Measurements from ENCODE around the gene ANGPTL7.

ANGPTL7 gene

DNA sequence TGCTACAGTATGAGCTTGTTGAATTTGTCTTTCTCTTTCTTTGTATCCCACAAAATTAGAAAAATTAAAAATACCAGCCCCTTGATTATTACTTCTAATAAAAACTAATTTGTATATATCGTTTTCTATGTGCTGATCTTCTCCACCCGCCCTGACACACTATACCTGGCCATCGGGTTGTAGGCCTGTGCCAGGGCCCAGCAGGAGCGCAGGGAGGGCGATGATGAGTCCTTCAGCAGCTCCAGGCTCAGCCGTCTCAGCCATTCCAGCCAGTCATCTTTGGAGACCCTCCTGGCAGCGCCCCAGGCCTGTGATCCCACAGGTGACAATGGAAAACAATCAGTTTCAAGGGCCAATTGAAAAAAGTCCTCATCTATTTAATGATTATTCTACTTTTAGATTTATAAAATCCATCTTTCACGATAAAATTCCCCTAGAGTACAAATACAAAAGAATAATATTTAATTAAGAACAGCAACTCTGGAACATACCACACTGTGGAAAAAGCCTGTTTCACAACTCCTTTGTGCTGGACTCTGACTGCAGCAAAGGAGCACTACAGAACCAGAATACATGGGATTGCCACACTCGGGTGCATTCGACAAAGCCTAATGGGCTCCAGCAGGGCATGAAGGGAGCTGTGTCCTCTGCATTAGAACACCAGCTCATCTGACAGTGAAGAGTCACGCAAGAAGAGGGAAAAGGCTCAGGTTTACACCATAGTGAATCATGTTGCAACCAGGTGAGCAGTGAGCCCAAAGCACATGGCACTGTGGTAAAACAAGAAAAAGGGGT is 15.4 kb downstream of the ANGPTL7 start:
- no peak for DNase-seq

- DNase-seq = no peak
These were observed 18.9 kb downstream of the ANGPTL7 start for GRCh38 chr1:11207898-11208611.

DNA sequence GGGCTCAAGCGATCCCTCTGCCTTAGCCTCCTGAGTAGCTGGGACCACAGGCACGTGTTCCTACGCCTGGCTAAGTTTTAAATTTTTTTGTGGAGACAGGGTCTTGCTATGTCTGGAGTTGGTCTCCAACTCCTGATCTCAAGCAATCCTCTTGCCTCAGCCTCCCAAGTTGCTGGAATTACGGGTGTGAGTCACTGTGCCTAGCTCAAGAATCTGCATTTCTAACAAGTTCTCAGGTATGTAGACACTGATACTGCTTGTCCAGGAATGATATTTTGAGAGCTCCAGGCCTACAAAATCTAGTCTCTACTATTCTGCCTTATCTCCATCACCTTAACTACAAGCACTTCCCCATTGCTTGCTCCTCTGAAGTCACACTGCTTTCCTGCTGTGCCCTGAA is 22.3 kb downstream of the ANGPTL7 start:
- DNase-seq = no peak

DNA sequence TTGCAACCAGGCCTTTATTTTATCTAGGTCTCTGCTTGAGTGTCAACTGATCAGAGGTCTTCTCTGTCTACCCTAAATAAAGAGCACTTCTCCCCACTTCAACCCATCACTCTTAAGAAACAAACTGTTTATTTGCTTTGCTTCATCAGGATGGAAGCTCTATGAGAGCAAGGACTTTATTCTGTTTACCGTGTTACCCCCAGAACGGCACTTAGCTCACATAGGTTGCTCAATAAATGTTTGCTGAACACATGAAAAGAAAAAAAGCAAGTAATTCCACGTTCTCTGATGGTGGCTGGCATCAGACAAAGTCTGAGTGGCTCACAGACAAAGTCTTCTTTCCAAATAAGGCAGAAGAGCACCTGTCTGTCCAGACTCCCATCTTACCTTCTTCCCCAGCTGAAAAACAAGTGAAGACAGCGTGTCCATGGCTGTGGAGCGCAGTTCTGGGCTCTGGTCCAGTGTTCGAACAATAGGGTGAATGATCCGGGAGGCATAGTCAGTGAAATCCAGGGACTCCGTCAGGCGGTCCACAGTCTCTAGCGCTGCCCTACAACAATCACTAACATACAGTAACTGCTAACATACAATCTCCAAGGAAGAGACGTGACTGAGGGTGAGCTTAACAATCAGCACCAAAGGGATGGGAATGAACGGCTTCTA is 22.9 kb downstream of the ANGPTL7 start:
- no peak for DNase-seq

GRCh38 chr1:11214698-11215380 is 25.7 kb downstream of the ANGPTL7 start:
- DNase-seq = no peak

DNA sequence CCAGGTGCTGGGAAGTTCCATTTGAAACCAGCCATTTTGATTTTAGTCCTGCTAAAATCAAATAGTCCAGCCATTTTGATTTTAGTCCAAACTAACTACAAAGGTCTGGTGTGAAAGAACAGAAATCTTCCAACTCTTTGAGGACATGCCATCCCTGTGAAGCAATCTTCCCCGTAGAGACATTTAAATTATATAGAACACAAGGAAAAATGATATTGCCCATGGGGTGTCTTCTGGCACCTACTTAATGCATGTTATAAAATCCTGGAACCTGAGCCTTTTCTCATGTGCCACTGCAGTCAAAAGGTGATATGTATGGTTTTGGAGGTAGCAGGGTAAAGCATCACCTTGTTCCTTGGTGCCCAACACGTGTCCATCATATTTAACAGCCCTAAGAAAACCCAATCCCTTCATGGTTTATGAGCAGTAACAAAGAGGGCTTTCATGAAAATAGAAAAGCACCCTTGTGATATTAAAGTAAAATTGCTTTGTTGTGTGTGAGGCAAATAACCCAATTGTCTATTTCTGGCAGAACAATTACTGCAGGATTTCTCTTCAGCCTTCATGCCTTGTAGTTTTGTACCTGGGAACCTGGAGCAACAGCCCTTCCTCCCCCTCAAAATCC is 26.3 kb downstream of the ANGPTL7 start:
- no peak for DNase-seq

DNA sequence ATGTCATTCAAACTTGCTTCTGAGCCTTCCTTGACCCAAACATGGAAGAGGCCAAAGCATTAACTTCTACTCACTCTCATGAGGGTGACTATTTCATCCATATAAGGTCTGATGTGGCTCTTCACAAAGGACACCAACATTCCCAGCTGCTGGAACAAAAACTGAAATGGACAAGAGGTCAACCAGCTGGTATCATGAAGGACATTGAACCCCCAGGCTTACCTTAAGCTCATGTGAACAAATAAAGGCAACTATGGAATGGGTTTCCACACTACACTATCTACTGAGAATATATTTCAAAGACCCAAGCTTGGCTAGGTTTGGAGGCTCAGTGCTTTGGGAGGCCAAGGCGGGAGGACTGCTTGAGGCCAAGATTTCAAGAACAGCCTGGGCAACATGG is 26.9 kb downstream of the ANGPTL7 start:
- no peak for DNase-seq

DNA sequence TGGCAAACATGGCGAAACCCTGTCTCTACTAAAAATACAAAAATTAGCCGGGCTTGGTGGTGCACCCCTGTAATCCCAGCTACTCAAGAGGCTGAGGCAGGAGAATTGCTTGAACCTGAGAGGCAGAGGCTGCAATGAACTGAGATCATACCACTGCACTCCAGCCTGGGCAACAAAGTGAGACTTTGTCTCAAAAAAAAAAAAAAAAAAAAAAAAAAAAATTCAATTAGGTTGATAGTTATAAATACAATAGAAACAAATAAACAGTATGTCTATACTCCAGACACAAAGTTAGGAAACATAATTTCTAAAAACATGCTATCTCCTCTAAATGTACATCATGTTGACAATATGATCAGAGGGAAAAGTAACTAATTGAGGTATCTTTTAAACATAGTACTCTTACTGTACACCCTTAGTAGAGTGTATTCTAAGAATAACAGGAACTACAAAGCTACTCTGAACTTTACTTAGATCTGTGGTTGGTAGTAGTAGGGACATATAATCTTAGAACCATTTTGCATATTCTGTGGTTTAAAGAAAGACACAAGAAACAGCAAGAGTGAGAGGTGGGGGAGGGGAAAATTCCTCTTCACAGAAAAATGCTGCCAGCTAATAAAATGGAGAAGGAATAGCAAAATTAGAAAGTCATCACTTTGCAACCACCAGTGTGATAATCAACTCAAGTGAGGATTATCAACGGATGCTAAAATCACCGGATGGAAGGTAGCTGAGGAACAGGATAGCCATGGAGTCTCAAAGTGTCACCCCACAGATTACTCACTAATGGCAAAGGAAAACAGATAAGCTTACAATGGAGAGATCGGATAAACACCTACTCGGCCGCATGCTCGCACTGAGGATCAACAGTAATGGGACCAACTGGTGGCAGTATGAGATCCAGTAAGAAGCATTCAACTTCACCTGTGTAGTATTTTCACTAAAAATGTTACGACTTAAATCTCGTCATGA is 38.2 kb downstream of the ANGPTL7 start:
- DNase-seq = peak; percentile 49

DNA sequence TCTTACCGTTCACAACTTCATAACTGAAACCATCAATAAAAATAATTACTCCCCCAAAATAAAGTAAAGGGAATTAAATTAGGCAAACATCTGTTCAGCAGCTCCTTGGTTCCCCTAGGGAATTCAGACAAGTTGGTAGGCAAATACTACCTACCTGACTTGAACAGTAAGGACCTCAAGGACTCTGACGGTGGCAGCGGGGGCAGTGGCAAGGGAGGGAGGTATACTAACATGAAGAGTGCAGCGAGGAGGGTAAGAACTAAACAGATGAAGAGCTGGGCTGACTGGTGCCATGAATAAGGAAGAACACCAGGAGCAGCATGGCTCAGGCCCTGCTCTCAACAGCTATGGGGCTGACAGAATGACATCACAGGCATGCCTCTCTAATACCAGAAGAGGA is 40.0 kb downstream of the ANGPTL7 start:
- DNase-seq = no peak

DNA sequence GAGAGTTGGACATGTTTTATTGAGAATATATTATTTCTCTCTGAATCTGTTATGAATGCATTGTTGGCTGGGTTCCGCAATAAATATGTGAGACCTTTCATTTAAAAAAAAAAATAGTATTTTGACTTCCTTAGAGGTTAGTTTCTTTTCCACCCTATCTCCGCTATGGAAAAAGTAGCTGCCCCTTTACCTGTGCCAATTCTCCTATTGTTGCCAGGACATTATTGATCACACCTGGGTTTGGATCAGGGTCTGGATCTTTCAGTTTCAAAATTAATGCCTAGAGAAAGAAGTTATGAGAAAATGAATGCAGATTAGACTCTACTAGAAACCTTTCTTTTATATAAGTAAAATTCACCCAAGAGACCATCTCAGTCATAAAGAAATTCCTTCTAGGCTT is 44.1 kb downstream of the ANGPTL7 start:
- no peak for DNase-seq

DNA sequence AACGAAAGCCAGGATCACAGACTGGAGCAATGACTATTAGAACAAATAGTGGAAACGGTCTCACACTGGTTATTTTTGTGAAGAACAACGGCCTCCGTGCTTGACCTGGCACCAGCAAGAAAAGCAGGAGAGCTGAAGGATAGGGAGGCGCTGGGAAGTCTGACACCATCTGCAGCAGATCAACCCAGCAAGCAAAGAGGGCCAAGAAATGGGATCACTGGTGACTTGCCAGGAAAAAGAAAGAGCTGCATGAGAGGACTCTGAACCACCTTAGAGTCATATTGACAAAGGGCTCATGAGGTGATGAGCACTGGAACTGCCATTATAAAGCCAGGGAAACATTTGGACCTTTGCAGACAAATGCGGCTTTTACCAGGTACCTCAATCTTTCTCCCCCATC is 48.2 kb downstream of the ANGPTL7 start:
- no peak for DNase-seq

DNA sequence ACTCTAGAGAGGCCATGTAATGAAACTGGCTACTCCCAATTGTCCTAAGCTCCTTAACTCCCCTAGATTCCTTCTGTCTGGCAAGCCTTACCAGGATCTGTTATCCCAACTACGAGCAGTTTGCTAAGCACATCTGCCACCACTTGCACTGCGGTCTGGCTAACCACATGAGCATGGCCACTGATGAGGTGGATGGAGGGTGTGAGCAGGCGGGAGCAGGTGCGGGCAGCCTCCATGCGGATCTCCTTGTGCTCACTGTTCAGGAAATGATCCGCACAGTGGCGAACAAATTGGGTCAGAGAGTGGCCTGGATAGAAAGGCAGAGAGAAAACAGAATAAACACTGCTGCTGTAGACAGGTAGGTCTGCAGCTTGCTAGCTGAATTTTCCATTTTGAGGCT is 49.2 kb downstream of the ANGPTL7 start:
- no peak for DNase-seq

- no peak for DNase-seq
These were observed 56.1 kb downstream of the ANGPTL7 start for GRCh38 chr1:11245248-11245647.

All from fibroblast of skin of scalp (primary cell).